BE2C (cell line): ENCODE results near the gene KRT34.

Source experiments
- DNase-seq: peaks from one replicate; pipeline ENCODE4 v3.0.0-alpha.2; 2020
- H3K27me3 ChIP-seq: fragments of 250-450 bp; sonication (Bioruptor Pico); 2 replicates; pipeline ENCODE4 v1.5.1; 2020; ENCODE audit warnings: mild to moderate bottlenecking
- H3K36me3 ChIP-seq: fragments of 250-450 bp; sonication (Bioruptor Pico); 2 replicates; pipeline ENCODE4 v1.5.1; 2020; ENCODE audit warnings: mild to moderate bottlenecking
- H3K4me1 ChIP-seq: fragments of 250-450 bp; sonication (Bioruptor Pico); 2 replicates; pipeline ENCODE4 v1.5.1; 2020
- H3K4me3 ChIP-seq: 2 replicates; pipeline ENCODE4 v1.5.1; 2011; ENCODE audit warnings: low read depth, low read length
- H3K9me3 ChIP-seq: fragments of 250-450 bp; sonication (Bioruptor Pico); 2 replicates; pipeline ENCODE4 v1.5.1; 2020
- TF ChIP-seq, protein P1 (sequence below): IDR thresholded peaks from 2 replicates; pipeline ENCODE4 v1.5.1; 2012; ENCODE audit warnings: mild to moderate bottlenecking, low read depth, low read length

KRT34 gene

DNA sequence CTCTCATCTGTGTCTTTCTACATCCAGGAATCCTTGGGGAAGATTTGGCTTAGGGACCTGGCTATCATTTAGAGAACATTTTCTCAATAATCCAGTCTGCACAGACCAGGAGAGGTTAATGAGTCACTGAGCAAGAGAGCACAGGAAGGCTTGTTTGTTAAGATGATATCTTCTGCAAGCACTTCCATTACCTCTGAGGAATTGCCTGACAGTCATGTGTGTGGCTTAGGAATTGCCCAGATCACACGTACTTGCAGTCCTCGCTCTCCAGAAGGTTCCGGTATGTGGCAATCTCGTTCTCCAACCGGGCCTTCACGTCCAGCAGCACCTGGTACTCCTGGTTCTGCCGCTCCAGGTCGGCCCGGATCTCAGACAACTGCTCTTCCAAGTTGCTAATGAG lies 39.0 kb upstream of the KRT34 start:
- Histone ChIP-seq H3K27me3 (no peaks in the 10 kb centered on the region), H3K9me3 (no peaks in the 10 kb centered on the region), H3K4me1 (peaks cover 8% of the 10 kb centered on the region), H3K4me3 (no peak overlapping the region), H3K36me3 (no peaks in the 10 kb centered on the region)
- TF ChIP-seq, protein P1, sequence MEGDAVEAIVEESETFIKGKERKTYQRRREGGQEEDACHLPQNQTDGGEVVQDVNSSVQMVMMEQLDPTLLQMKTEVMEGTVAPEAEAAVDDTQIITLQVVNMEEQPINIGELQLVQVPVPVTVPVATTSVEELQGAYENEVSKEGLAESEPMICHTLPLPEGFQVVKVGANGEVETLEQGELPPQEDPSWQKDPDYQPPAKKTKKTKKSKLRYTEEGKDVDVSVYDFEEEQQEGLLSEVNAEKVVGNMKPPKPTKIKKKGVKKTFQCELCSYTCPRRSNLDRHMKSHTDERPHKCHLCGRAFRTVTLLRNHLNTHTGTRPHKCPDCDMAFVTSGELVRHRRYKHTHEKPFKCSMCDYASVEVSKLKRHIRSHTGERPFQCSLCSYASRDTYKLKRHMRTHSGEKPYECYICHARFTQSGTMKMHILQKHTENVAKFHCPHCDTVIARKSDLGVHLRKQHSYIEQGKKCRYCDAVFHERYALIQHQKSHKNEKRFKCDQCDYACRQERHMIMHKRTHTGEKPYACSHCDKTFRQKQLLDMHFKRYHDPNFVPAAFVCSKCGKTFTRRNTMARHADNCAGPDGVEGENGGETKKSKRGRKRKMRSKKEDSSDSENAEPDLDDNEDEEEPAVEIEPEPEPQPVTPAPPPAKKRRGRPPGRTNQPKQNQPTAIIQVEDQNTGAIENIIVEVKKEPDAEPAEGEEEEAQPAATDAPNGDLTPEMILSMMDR = no peak
- no peak for DNase-seq

DNA sequence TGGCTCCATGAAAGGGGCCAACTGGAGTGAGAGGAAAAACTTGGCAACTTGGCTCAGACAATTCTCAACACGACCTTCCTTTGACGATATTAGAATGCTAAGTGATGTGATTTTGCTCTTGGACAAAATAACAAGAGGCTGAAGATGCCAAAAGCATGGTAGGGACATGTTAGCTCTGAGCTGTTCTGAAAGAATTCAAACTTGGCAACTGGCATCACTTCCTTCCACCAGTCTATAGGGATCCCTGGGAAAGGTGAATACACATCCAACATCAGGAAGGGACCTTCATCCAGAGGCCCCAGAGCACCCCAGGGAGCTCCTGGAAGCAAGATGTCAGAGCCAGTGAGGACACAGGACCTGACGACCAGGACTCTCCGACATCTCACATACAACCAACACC lies 38.0 kb upstream of the KRT34 start:
- TF ChIP-seq, protein P1 = no peak
- H3K4me1 ChIP-seq = peaks cover 8% of the 10 kb centered on the region
- no peak for DNase-seq
- no peaks in the 10 kb centered on the region for H3K9me3 ChIP-seq
- H3K27me3 ChIP-seq = no peaks in the 10 kb centered on the region
- no peaks in the 10 kb centered on the region for H3K36me3 ChIP-seq
- no peak overlapping the region for H3K4me3 ChIP-seq

DNA sequence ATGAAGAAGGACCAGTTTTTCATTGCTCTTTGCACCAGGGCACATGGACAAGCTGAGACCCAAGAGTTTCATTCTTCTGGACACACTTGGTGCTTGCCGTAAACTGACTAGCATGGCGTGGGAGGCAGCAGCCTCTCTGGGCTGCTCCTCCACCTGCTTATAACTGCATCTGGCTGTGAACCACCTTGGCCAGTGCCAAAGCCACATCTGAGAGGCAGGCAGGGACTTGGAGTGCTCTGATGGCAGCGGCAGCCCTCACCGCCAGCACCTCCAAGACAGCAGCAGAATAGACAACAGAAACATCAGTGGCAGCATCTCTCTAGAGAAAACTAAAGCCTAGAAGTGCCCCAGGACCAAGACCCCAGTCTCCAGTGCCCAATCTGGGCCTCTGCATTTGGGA lies 37.6 kb upstream of the KRT34 start:
- TF ChIP-seq, protein P1 = no peak
- peaks cover 8% of the 10 kb centered on the region for H3K4me1 ChIP-seq

DNA sequence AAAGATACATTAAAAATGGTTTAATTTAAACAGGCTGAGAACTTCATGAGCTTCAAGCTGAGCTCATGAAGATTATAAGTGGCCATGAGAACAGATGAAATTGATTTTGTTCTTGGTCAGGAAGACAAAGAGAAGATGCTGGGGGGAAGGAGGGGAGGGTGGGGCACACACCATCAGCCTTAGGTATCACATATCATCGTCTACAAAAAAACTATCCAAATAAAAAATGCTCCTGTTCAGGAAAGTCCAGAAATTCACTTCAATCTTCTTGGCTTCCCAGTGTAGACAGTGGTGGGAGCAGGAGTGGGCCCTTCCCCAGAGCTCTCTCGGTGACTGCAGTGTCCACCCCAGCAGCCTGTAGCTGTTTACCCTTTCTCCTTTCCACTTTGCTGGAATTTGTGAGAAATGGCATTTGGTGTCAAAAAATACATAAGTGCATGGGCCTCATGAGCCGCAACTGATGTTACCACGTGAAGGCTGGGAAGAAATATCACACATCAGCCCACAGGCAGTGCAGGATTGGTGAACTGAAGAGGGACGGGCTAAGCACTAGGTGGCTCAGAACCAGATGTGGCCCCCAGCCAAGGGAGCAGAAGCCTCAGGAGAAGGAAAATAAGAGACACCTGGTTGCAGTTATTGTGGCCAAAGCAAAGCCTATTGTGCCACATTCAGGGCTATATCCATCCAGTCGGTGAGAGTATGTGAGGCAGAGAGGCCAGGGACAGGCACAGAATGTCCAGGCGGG lies 36.2 kb upstream of the KRT34 start:
- Histone ChIP-seq H3K4me3 (no peak overlapping the region), H3K4me1 (peaks cover 8% of the 10 kb centered on the region), H3K9me3 (no peaks in the 10 kb centered on the region), H3K27me3 (no peaks in the 10 kb centered on the region), H3K36me3 (no peaks in the 10 kb centered on the region)
- TF ChIP-seq, protein P1 = no peak
- DNase-seq = no peak

More for the DNA sequence above, 37.6 kb upstream of the KRT34 start:
- no peaks in the 10 kb centered on the region for H3K9me3 ChIP-seq
- DNase-seq = no peak
- H3K4me3 ChIP-seq = no peak overlapping the region
- no peaks in the 10 kb centered on the region for H3K36me3 ChIP-seq
- no peaks in the 10 kb centered on the region for H3K27me3 ChIP-seq

DNA sequence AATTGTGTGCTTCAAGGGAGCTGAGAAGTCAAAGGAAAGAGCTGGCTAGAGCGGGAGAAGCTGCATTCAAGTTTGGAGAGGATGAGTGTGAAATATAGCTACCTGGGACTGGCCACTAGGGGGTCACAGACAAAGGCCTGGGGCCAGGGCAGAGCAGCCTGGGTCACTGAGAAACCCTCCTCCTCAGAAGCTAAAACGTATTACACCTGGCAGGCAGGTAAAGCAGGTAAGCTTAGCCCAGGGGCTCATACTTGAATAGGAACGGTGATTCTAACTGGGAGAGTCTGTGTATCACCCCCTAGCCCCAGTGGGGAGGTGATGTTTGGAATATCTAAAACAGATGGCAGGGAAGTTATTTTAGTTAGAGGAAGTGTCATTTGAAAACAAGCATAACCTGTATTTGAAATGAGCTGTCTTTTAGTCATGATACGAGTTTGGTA lies 35.5 kb upstream of the KRT34 start:
- no peak overlapping the region for H3K4me3 ChIP-seq
- no peaks in the 10 kb centered on the region for H3K9me3 ChIP-seq
- TF ChIP-seq, protein P1 = peak; percentile 53
- no peaks in the 10 kb centered on the region for H3K36me3 ChIP-seq
- H3K27me3 ChIP-seq = no peaks in the 10 kb centered on the region
- peaks cover 8% of the 10 kb centered on the region for H3K4me1 ChIP-seq
- DNase-seq = no peak

DNA sequence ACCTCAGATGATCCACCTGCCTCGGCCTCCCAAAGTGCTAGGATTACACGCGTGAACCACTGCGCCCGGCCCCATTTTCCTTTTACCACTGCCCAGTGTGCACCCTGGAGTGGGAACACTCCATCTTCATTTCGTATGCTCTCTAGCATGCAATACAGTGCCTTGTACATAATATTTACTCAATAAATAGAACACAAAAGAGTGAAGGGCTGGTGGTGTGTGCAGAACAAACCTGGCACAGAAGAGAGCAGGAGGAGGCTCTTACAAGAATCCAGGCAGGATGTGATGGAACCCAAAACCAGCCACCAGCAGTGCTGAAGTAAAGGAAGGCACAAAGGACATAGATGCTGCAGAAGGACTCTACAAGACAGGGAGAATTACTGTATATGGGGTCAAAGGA lies 35.0 kb upstream of the KRT34 start:
- DNase-seq = no peak
- Histone ChIP-seq H3K4me1 (peaks cover 8% of the 10 kb centered on the region), H3K27me3 (no peaks in the 10 kb centered on the region), H3K4me3 (no peak overlapping the region), H3K9me3 (no peaks in the 10 kb centered on the region), H3K36me3 (no peaks in the 10 kb centered on the region)
- TF ChIP-seq, protein P1 = no peak
